ENCODE data around the gene ZNF436. TPM values are rescaled to one million over a fixed set of nuclear protein-coding genes. Genes with fewer than 3 reads are reported as not detected.

The ZNF436 gene
- total and polyA plus RNA-seq, 2 of the 13 experiments (the other 11 are each of a cell fraction or from before 2014, with no cell fraction given), result 4.3 to 9.9 TPM

- no peak for TF ChIP-seq MLX (CRISPR knock-in tag; IDR thresholded peaks at IDR 0.05)
- no peak; the same call in 1 of the 2 replicates for TF ChIP-seq TEF (CRISPR knock-in tag; IDR thresholded peaks at IDR 0.05)
- peak; percentile 81; the same call in 1 of the 2 replicates for TF ChIP-seq ZBTB7B (CRISPR knock-in tag; IDR thresholded peaks at IDR 0.05)
- TF ChIP-seq ZNF275 (CRISPR knock-in tag; IDR thresholded peaks at IDR 0.05; ENCODE audit: borderline replicate concordance), result no peak
- TF ChIP-seq ZNF180 (CRISPR knock-in tag; IDR thresholded peaks at IDR 0.05; ENCODE audit: borderline replicate concordance, low read depth), result no peak
- no peak for TF ChIP-seq AHR (CRISPR knock-in tag; IDR thresholded peaks at IDR 0.05)
- no peak for TF ChIP-seq RAD51 (IDR thresholded peaks at IDR 0.05; ENCODE audit: borderline replicate concordance)
- TF ChIP-seq ZNF574 (CRISPR knock-in tag; IDR thresholded peaks at IDR 0.05), result peak; percentile 82
- no peak for TF ChIP-seq SOX6 (IDR thresholded peaks at IDR 0.05)
- TF ChIP-seq SOX6 (CRISPR knock-in tag; IDR thresholded peaks at IDR 0.05), result no peak
- TF ChIP-seq, protein P1, sequence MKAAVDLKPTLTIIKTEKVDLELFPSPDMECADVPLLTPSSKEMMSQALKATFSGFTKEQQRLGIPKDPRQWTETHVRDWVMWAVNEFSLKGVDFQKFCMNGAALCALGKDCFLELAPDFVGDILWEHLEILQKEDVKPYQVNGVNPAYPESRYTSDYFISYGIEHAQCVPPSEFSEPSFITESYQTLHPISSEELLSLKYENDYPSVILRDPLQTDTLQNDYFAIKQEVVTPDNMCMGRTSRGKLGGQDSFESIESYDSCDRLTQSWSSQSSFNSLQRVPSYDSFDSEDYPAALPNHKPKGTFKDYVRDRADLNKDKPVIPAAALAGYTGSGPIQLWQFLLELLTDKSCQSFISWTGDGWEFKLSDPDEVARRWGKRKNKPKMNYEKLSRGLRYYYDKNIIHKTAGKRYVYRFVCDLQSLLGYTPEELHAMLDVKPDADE (CRISPR knock-in tag; IDR thresholded peaks at IDR 0.05), result no peak
- TF ChIP-seq SCMH1 (CRISPR knock-in tag; IDR thresholded peaks at IDR 0.05; ENCODE audit: borderline replicate concordance), result no peak
- no peak for TF ChIP-seq GZF1 (CRISPR knock-in tag; IDR thresholded peaks at IDR 0.05)
- no peak; the same call in 1 of the 2 replicates for TF ChIP-seq ELF1 (CRISPR knock-in tag; IDR thresholded peaks at IDR 0.05)
- TF ChIP-seq, protein P2, sequence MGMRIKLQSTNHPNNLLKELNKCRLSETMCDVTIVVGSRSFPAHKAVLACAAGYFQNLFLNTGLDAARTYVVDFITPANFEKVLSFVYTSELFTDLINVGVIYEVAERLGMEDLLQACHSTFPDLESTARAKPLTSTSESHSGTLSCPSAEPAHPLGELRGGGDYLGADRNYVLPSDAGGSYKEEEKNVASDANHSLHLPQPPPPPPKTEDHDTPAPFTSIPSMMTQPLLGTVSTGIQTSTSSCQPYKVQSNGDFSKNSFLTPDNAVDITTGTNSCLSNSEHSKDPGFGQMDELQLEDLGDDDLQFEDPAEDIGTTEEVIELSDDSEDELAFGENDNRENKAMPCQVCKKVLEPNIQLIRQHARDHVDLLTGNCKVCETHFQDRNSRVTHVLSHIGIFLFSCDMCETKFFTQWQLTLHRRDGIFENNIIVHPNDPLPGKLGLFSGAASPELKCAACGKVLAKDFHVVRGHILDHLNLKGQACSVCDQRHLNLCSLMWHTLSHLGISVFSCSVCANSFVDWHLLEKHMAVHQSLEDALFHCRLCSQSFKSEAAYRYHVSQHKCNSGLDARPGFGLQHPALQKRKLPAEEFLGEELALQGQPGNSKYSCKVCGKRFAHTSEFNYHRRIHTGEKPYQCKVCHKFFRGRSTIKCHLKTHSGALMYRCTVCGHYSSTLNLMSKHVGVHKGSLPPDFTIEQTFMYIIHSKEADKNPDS (CRISPR knock-in tag; IDR thresholded peaks at IDR 0.05), result no peak
- TF ChIP-seq SIN3A (IDR thresholded peaks at IDR 0.05; ENCODE audit: borderline replicate concordance, low read depth, low read length), result peak; percentile 77; the same call in 1 of the 2 replicates
- TF ChIP-seq PRPF4 (IDR thresholded peaks at IDR 0.05; ENCODE audit: low read depth, low read length, poor library complexity, severe bottlenecking), result no peak
- no peak for TF ChIP-seq MTA3 (CRISPR knock-in tag; IDR thresholded peaks at IDR 0.05)
- peak; percentile 93 for TF ChIP-seq ZFY (CRISPR knock-in tag; IDR thresholded peaks at IDR 0.05)
- TF ChIP-seq ETV6 (CRISPR knock-in tag; conservative IDR thresholded peaks at IDR 0.05), result no peak
Measured at GRCh38 chr1:23368562-23369334, 888 bp downstream of the ZNF436 start (continued).

Data from HepG2 (cell line).